Measurements from ENCODE around the gene GSTA2.
"Not testable (repeated sequence)": the region's sequence is repeated elsewhere in the genome, so short reads cannot be mapped to it uniquely, and the experiment has no call there.

GSTA2 gene

DNA sequence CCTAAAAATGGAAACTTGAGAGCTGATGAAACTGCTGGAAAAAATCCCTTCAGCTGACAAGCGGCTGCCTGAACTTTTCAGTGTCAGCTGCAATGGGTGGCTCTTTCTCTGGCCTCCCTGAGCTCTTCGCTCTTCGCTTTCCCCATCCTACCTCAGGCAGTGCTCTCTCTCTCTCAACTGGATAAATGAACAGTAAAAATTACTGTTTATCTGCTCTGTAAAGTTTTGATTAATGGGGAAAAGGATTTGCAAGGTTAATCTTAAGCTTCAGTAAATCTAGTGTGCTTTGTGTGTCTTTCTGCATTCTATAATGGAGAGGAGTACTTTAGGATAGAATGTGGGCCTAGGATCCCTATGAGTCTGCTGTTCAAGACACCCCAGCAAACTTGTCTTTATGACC, 57.3 kb downstream of the GSTA2 start:
- Histone ChIP-seq H3K36me3 (replicated peaks in 1 of 2; ENCODE audit: control insufficient read depth in 2 of 2, insufficient read depth in 2 of 2, low read length in 2 of 2) (no peaks in the 10 kb centered on the region), H3K4me1 (ENCODE audit: control insufficient read depth in 2 of 2, insufficient read depth in 1 of 2, low read depth in 1 of 2, low read length in 2 of 2) (no peaks in the 10 kb centered on the region), H3K27ac (replicated peaks; ENCODE audit: low read length) (no peak overlapping the region), H2BK12ac (ENCODE audit: low read length) (no peak overlapping the region), H3K4ac (ENCODE audit: low read length) (no peak overlapping the region), H2AK5ac (ENCODE audit: low read depth, low read length) (no peak overlapping the region), H3K27me3 (ENCODE audit: control insufficient read depth in 3 of 3, insufficient read depth in 3 of 3, low read depth in 1 of 3, low read length in 3 of 3) (peaks cover 0 to 2% (median 0%) of the 10 kb centered on the region in 3 experiments), H3K9me3 (replicated peaks in 1 of 2; ENCODE audit: control insufficient read depth in 2 of 2, insufficient read depth in 1 of 2, low read depth in 1 of 2, low read length in 2 of 2) (no peaks in the 10 kb centered on the region), H3K9ac (ENCODE audit: low read depth, low read length, poor library complexity) (no peak overlapping the region), H3K4me3 (ENCODE audit: low read length in 2 of 2) (no peak overlapping the region), H2BK15ac (ENCODE audit: low read length) (no peak overlapping the region), H2AFZ (ENCODE audit: low read length) (no peak overlapping the region), H3K79me1 (ENCODE audit: low read depth, low read length) (no peaks in the 10 kb centered on the region), H4K91ac (ENCODE audit: low read depth, low read length, poor library complexity) (no peak overlapping the region), H3K18ac (ENCODE audit: low read length) (no peak overlapping the region), H2BK5ac (ENCODE audit: low read length) (no peak overlapping the region), H3K4me2 (ENCODE audit: insufficient read depth, low read length, poor library complexity, severe bottlenecking) (no peak overlapping the region), H4K8ac (ENCODE audit: low read depth, low read length) (no peak overlapping the region), H2BK120ac (ENCODE audit: low read depth, low read length) (no peak overlapping the region), H3K14ac (ENCODE audit: low read length) (no peak overlapping the region), H3K23ac (ENCODE audit: low read depth, low read length, poor library complexity) (no peak overlapping the region)
- DNase-seq (ENCODE audit: low spot score), result no peak
- WGBS, 2 donors (ENCODE audit: extremely low coverage in 2 of 2, insufficient read length in 2 of 2, insufficient replicate concordance in 1 of 2), result no CpG with 5 or more reads among the region's 3 CpGs

DNA sequence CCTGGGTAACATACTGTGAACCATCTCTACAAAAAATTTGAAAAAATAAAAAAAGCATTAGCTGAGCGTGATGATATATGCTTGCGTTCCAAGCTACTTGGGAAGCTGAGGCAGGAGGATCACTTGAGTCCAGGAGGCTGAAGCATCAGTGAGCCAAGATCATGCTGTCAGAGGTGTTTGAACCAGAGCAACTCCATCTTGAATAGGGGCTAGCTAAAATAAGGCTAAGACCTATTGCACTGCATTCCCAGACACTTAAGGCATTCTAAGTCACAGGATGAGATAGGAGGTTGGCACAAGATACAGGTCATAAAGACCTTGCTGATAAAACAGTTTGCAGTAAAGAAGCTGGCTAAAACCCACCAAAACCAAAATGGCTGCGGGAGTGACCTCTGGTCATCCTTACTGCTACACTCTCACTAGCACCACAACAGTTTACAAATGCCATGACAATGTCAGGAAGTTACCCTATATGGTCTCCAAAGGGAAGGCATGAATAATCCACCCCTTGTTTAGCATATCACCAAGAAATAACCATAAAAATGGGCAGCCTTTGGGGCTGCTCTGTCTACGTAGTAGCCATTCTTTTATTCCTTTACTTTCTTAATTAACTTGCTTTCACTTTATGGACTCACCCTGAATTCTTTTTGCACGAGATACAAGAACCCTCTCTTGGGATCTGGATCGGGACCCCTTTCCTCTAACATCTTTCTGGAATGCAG, 58.3 kb downstream of the GSTA2 start:
- H2AFZ ChIP-seq (ENCODE audit: low read length); H3K79me1 ChIP-seq (ENCODE audit: low read depth, low read length); DNase-seq (ENCODE audit: low spot score); H2BK12ac ChIP-seq (ENCODE audit: low read length); H3K9me3 ChIP-seq (replicated peaks in 1 of 2; ENCODE audit: control insufficient read depth in 2 of 2, insufficient read depth in 1 of 2, low read depth in 1 of 2, low read length in 2 of 2); H3K23ac ChIP-seq (ENCODE audit: low read depth, low read length, poor library complexity); H2BK5ac ChIP-seq (ENCODE audit: low read length); H3K4ac ChIP-seq (ENCODE audit: low read length); H3K4me3 ChIP-seq (ENCODE audit: low read length in 2 of 2); H2AK5ac ChIP-seq (ENCODE audit: low read depth, low read length); H3K36me3 ChIP-seq (replicated peaks in 1 of 2; ENCODE audit: control insufficient read depth in 2 of 2, insufficient read depth in 2 of 2, low read length in 2 of 2); H3K27me3 ChIP-seq (ENCODE audit: control insufficient read depth in 3 of 3, insufficient read depth in 3 of 3, low read depth in 1 of 3, low read length in 3 of 3); H3K4me1 ChIP-seq (ENCODE audit: control insufficient read depth in 2 of 2, insufficient read depth in 1 of 2, low read depth in 1 of 2, low read length in 2 of 2); H4K91ac ChIP-seq (ENCODE audit: low read depth, low read length, poor library complexity); H4K8ac ChIP-seq (ENCODE audit: low read depth, low read length); H2BK15ac ChIP-seq (ENCODE audit: low read length); H2BK120ac ChIP-seq (ENCODE audit: low read depth, low read length); H3K14ac ChIP-seq (ENCODE audit: low read length); H3K27ac ChIP-seq (replicated peaks; ENCODE audit: low read length); H3K9ac ChIP-seq (ENCODE audit: low read depth, low read length, poor library complexity); H3K18ac ChIP-seq (ENCODE audit: low read length); H3K4me2 ChIP-seq (ENCODE audit: insufficient read depth, low read length, poor library complexity, severe bottlenecking): not testable (repeated sequence)
- no CpG with 5 or more reads among the region's 6 CpGs for WGBS, 2 donors (ENCODE audit: extremely low coverage in 2 of 2, insufficient read length in 2 of 2, insufficient replicate concordance in 1 of 2)

DNA sequence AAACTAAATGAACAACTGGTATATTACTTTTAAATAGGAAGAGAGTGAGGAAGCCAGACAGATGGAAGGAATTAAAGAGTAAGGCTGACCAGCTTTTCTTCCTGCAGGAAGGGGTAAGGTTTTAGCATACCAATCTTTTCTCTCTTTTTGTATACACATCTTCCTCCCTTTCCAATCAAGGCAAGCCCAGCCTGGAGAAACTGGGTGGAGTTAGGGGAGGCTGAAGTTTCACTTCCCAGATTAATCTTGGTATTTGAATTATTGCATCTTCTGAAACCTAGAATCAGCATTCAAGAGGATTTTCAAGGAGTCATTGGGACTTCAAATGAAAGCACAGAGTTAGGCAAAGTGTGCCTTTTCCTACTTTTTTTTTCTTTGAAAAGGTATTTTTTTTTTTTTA, 59.2 kb downstream of the GSTA2 start:
- H2BK12ac ChIP-seq (ENCODE audit: low read length), result no peak overlapping the region
- H3K23ac ChIP-seq (ENCODE audit: low read depth, low read length, poor library complexity), result no peak overlapping the region
- no peaks in the 10 kb centered on the region for H3K4me1 ChIP-seq (ENCODE audit: control insufficient read depth in 2 of 2, insufficient read depth in 1 of 2, low read depth in 1 of 2, low read length in 2 of 2)
- no peaks in the 10 kb centered on the region for H3K36me3 ChIP-seq (replicated peaks in 1 of 2; ENCODE audit: control insufficient read depth in 2 of 2, insufficient read depth in 2 of 2, low read length in 2 of 2)
- H3K4me3 ChIP-seq (ENCODE audit: low read length in 2 of 2), result no peak overlapping the region
- H2AFZ ChIP-seq (ENCODE audit: low read length), result no peak overlapping the region
- no peak overlapping the region for H4K91ac ChIP-seq (ENCODE audit: low read depth, low read length, poor library complexity)
- no peak overlapping the region for H2AK5ac ChIP-seq (ENCODE audit: low read depth, low read length)
- no peak overlapping the region for H2BK5ac ChIP-seq (ENCODE audit: low read length)
- no peaks in the 10 kb centered on the region for H3K9me3 ChIP-seq (replicated peaks in 1 of 2; ENCODE audit: control insufficient read depth in 2 of 2, insufficient read depth in 1 of 2, low read depth in 1 of 2, low read length in 2 of 2)
- H3K18ac ChIP-seq (ENCODE audit: low read length), result no peak overlapping the region
- no peak overlapping the region for H3K14ac ChIP-seq (ENCODE audit: low read length)
- H3K4ac ChIP-seq (ENCODE audit: low read length), result no peak overlapping the region
- H3K4me2 ChIP-seq (ENCODE audit: insufficient read depth, low read length, poor library complexity, severe bottlenecking), result no peak overlapping the region
- H3K79me1 ChIP-seq (ENCODE audit: low read depth, low read length), result no peaks in the 10 kb centered on the region
- no peak overlapping the region for H4K8ac ChIP-seq (ENCODE audit: low read depth, low read length)
- no peak overlapping the region for H2BK15ac ChIP-seq (ENCODE audit: low read length)
- H3K27me3 ChIP-seq (ENCODE audit: control insufficient read depth in 3 of 3, insufficient read depth in 3 of 3, low read depth in 1 of 3, low read length in 3 of 3), result peaks cover 0 to 2% (median 0%) of the 10 kb centered on the region in 3 experiments
- H3K9ac ChIP-seq (ENCODE audit: low read depth, low read length, poor library complexity), result no peak overlapping the region
- H3K27ac ChIP-seq (replicated peaks; ENCODE audit: low read length), result no peak overlapping the region
- DNase-seq (ENCODE audit: low spot score), result no peak
- no peak overlapping the region for H2BK120ac ChIP-seq (ENCODE audit: low read depth, low read length)

Measured in neuronal stem cell (in vitro differentiated cells).